Colonic mucosa (tissue), 4 donors: ENCODE measurements around the gene TTC36. TPM values are rescaled to one million over a fixed set of nuclear protein-coding genes. Genes with fewer than 3 reads are reported as not detected.

ENCODE experiments used
- DNase-seq: peaks from one replicate; pipeline ENCODE4 v3.0.0-alpha.2; 2020
- H3K27ac ChIP-seq: fragments of 200-600 bp; one replicate; pipeline ENCODE4 v1.8.0; 2021
- H3K27me3 ChIP-seq: fragments of 200-600 bp; one replicate; pipeline ENCODE4 v1.8.0; 2021
- H3K36me3 ChIP-seq: fragments of 200-600 bp; one replicate; pipeline ENCODE4 v1.8.0; 2021
- H3K4me1 ChIP-seq: fragments of 200-600 bp; one replicate; pipeline ENCODE4 v1.8.0; 2021; ENCODE audit warnings: mild to moderate bottlenecking
- H3K4me3 ChIP-seq: fragments of 200-600 bp; one replicate; pipeline ENCODE4 v1.8.0; 2021
- H3K9ac ChIP-seq, 2 donors: one replicate each; pipeline ENCODE4 v1.7.0; 2013; ENCODE audit warnings: control low read depth in 2 of 2, low read depth in 2 of 2, low read length in 2 of 2
- H3K9me3 ChIP-seq: fragments of 200-600 bp; one replicate; pipeline ENCODE4 v1.8.0; 2021
- intact Hi-C: fragments of 100-400 bp; cut with DNase I; formaldehyde crosslinking; loops from one replicate; pipeline ENCODE4 v1.14.1; 2022
- total RNA-seq, 2 donors: library from RNA; stranded (reverse); fragmentation: NEBNext Ultra II Directional in 1 of 2; extraction: Animal tissue kit (Norgen Biotek cat#: 25700) in 1 of 2; gene quantifications; one replicate each; pipeline ENCODE4 v1.2.1, GENCODE V29; 2021
- TF ChIP-seq, protein P1 (sequence below): fragments of 200-600 bp; IDR thresholded peaks from one replicate; pipeline ENCODE4 v1.8.0; 2022; ENCODE audit warnings: antibody characterized with exemption, mild to moderate bottlenecking
- donor health status: healthy.
- donor health status: DM: no; HTN: no; CAD: no.
- donor health status: DM: no; HTN: no; CAD: no.

TTC36 gene
- total RNA-seq, 2 donors from 2014 or later: 0.35 to 0.66 TPM

GRCh38 chr11:118529584-118530175, 2.4 kb downstream of the TTC36 start:
- H3K36me3 ChIP-seq: no peaks in the 10 kb centered on the region
- H3K27me3 ChIP-seq: no peaks in the 10 kb centered on the region
- no peaks in the 10 kb centered on the region for H3K9me3 ChIP-seq
- H3K9ac ChIP-seq: no peak overlapping the region
- intact Hi-C loops: no loop called here
- peaks cover 14% of the 10 kb centered on the region for H3K4me1 ChIP-seq
- DNase-seq: no peak
- no peak overlapping the region for H3K4me3 ChIP-seq
- no peak overlapping the region for H3K27ac ChIP-seq
- TF ChIP-seq, protein P1, sequence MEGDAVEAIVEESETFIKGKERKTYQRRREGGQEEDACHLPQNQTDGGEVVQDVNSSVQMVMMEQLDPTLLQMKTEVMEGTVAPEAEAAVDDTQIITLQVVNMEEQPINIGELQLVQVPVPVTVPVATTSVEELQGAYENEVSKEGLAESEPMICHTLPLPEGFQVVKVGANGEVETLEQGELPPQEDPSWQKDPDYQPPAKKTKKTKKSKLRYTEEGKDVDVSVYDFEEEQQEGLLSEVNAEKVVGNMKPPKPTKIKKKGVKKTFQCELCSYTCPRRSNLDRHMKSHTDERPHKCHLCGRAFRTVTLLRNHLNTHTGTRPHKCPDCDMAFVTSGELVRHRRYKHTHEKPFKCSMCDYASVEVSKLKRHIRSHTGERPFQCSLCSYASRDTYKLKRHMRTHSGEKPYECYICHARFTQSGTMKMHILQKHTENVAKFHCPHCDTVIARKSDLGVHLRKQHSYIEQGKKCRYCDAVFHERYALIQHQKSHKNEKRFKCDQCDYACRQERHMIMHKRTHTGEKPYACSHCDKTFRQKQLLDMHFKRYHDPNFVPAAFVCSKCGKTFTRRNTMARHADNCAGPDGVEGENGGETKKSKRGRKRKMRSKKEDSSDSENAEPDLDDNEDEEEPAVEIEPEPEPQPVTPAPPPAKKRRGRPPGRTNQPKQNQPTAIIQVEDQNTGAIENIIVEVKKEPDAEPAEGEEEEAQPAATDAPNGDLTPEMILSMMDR: no peak

DNA sequence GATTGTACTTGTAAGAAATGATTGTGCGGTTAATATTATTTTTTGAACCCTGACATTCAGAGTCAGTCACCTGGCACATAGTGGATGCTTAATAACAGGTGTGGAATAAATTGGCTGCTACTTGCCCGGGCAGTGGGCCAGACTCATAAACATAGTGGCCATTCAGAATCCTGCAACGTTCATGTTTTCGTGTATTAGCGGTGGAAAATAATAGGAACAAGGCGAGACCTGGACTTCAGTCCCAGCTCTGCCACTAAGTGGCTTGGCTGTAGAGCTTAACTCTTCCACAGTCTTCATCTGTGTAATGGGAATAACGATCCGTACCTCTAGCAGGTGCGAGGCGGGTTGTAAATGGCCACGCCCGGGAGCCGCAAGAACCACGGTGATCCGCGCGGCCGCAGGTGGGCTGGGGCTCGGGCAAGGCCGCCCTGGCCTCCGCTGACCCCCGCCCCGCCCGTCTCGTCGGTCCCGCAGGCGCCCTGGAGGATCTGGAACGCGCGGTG, 3.0 kb downstream of the TTC36 start:
- TF ChIP-seq, protein P1: no peak
- intact Hi-C loops: no loop called here
- Histone ChIP-seq H3K27me3 (no peaks in the 10 kb centered on the region), H3K27ac (no peak overlapping the region), H3K4me3 (peak overlapping the region; percentile 77), H3K9me3 (no peaks in the 10 kb centered on the region), H3K36me3 (no peaks in the 10 kb centered on the region), H3K4me1 (peaks cover 14% of the 10 kb centered on the region), H3K9ac (peak overlapping the region; percentile 51 to 66)
- peak; percentile 45 for DNase-seq

- no peaks in the 10 kb centered on the region for H3K9me3 ChIP-seq
- H3K36me3 ChIP-seq: no peaks in the 10 kb centered on the region
- TF ChIP-seq, protein P1: no peak
- peak; percentile 59 for DNase-seq
- no peaks in the 10 kb centered on the region for H3K27me3 ChIP-seq
- H3K27ac ChIP-seq: no peak within 1 kb of the TSS
- intact Hi-C loops: no loop called here
- peaks cover 14% of the 10 kb centered on the region for H3K4me1 ChIP-seq
- H3K9ac ChIP-seq: peak within 1 kb of the TSS; percentile 55 to 66
- H3K4me3 ChIP-seq: peak within 1 kb of the TSS; percentile 77
Measured at GRCh38 chr11:118530683-118531596, 3.7 kb downstream of the TTC36 start, which contains the start of gene TMEM25. TMEM25 (plus strand) TSS chr11:118531192; CDS start chr11:118531802, 610 bp downstream.

- peak overlapping the region; percentile 77 for H3K4me3 ChIP-seq
- intact Hi-C loops: no loop called here
- TF ChIP-seq, protein P1: no peak
- no peaks in the 10 kb centered on the region for H3K36me3 ChIP-seq
- H3K4me1 ChIP-seq: peaks cover 14% of the 10 kb centered on the region
- H3K9ac ChIP-seq: peak overlapping the region; percentile 27 to 55
- no peaks in the 10 kb centered on the region for H3K9me3 ChIP-seq
- no peaks in the 10 kb centered on the region for H3K27me3 ChIP-seq
- no peak for DNase-seq
- no peak overlapping the region for H3K27ac ChIP-seq
Measured at GRCh38 chr11:118531597-118532084, 4.4 kb downstream of the TTC36 start.

DNA sequence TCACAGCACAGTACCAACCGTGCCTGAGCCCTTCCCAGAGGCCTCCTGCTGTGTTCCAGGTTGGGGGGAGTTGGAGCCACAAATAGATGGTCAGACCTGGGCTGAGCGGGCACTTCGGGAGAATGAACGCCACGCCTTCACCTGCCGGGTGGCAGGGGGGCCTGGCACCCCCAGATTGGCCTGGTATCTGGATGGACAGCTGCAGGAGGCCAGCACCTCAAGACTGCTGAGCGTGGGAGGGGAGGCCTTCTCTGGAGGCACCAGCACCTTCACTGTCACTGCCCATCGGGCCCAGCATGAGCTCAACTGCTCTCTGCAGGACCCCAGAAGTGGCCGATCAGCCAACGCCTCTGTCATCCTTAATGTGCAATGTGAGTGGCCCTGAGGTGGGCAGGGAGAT, 4.8 kb downstream of the TTC36 start:
- peaks cover 14% of the 10 kb centered on the region for H3K4me1 ChIP-seq
- H3K9ac ChIP-seq: peak overlapping the region in 1 of 2 donors; percentile 27
- peak overlapping the region; percentile 77 for H3K4me3 ChIP-seq
- no peak for DNase-seq
- no peaks in the 10 kb centered on the region for H3K9me3 ChIP-seq
- intact Hi-C loops: no loop called here
- no peaks in the 10 kb centered on the region for H3K27me3 ChIP-seq
- no peak overlapping the region for H3K27ac ChIP-seq
- no peaks in the 10 kb centered on the region for H3K36me3 ChIP-seq
- TF ChIP-seq, protein P1: no peak
